Panc1 (cell line): ENCODE measurements around the gene UBXN6. TPM values are rescaled to one million over a fixed set of nuclear protein-coding genes. Genes with fewer than 3 reads are reported as not detected.

Experiments used
- ATAC-seq: fragments of 200-7000 bp; cut with Tn5 transposase; 2 replicates; pipeline ENCODE4 v1.9.1; 2020; ENCODE audit warnings: mild to moderate bottlenecking, moderate library complexity
- BruUV-seq: library from RNA; stranded (reverse); fragments of 400-500 nt; replicated peaks from 2 replicates; lab custom pipeline; 2021; lab: Mats Ljungman, UMichigan
- CTCF ChIA-PET: fragments of 300-600 bp; sonication (Branson Sonifier 250); formaldehyde crosslinking; loops from one replicate; lab custom pipeline; 2022; ENCODE audit warnings: antibody characterized with exemption; lab: Charles Lee
- POLR2A ChIA-PET: fragments of 300-600 bp; sonication (Branson Sonifier 250); formaldehyde crosslinking; loops from one replicate; lab custom pipeline; 2022; ENCODE audit warnings: antibody characterized with exemption; lab: Charles Lee
- DNase-seq: peaks from one replicate; pipeline ENCODE4 v3.0.0-alpha.2; 2010; ENCODE audit warnings: low read depth, low spot score
- H3K27ac ChIP-seq: 2 replicates; pipeline ENCODE4 v1.5.1; 2011; ENCODE audit warnings: mild to moderate bottlenecking, low read length, inconsistent platforms
- H3K27me3 ChIP-seq: fragments of 200-500 bp; sonication (Bioruptor generic); 2 replicates; pipeline ENCODE4 v1.6.0; 2014; ENCODE audit warnings: low read length, inconsistent platforms; ENCODE audit not compliant: control insufficient read depth, insufficient read depth
- H3K36me3 ChIP-seq: fragments of 200-500 bp; sonication (Bioruptor generic); 2 replicates; pipeline ENCODE4 v1.5.1; 2014; ENCODE audit warnings: inconsistent platforms, mild to moderate bottlenecking, low read length, moderate library complexity; ENCODE audit not compliant: control insufficient read depth, insufficient read depth
- H3K4me1 ChIP-seq: 2 replicates; pipeline ENCODE4 v1.5.1; 2011; ENCODE audit warnings: inconsistent platforms, mild to moderate bottlenecking, low read length, moderate library complexity; ENCODE audit not compliant: control insufficient read depth, insufficient read depth
- H3K4me3 ChIP-seq, 2 experiments: 2 replicates each; pipeline ENCODE4 v1.5.1; 2011 to 2012; ENCODE audit warnings: low read depth in 2 of 2, low read length in 2 of 2, mild to moderate bottlenecking in 2 of 2, inconsistent platforms in 1 of 2, moderate library complexity in 1 of 2
- H3K9me3 ChIP-seq: fragments of 200-500 bp; sonication (Bioruptor generic); 2 replicates; pipeline ENCODE4 v1.5.1; 2014; ENCODE audit warnings: low read depth, mild to moderate bottlenecking, inconsistent platforms, low read length, moderate library complexity; ENCODE audit not compliant: control insufficient read depth, insufficient read depth
- POLR2AphosphoS5 ChIP-seq: IDR thresholded peaks from 2 replicates; pipeline ENCODE4 v1.6.1; 2012; ENCODE audit warnings: mild to moderate bottlenecking, low read depth, low read length, moderate library complexity
- REST ChIP-seq, 2 experiments: IDR thresholded peaks; 2 replicates each; pipeline ENCODE4 v1.6.1; 2011 to 2012; ENCODE audit warnings: low read depth in 2 of 2, control low read depth in 1 of 2, low read length in 1 of 2, mild to moderate bottlenecking in 1 of 2, moderate library complexity in 1 of 2; ENCODE audit not compliant: insufficient read depth in 1 of 2
- SIN3A ChIP-seq: IDR thresholded peaks from 2 replicates; pipeline ENCODE4 v1.6.1; 2012; ENCODE audit warnings: low read depth, mild to moderate bottlenecking, low read length, moderate library complexity, borderline replicate concordance; ENCODE audit not compliant: insufficient read depth
- TCF7L2 ChIP-seq: IDR thresholded peaks from 2 replicates; pipeline ENCODE4 v1.6.1; 2011; ENCODE audit warnings: mild to moderate bottlenecking, low read depth, low read length, inconsistent platforms
- in situ Hi-C: cut with HindIII; loops from 2 replicates; pipeline ENCODE4 v1.10.0; 2016; ENCODE audit warnings: low sequenced_read_pairs, low pct_unique_long_range_greater_than_20kb
- intact Hi-C: fragments of 100-400 bp; cut with micrococcal nuclease; formaldehyde crosslinking; loops from one replicate; pipeline ENCODE4 v1.10.0; 2022; ENCODE audit not compliant: unreplicated experiment
- total RNA-seq: library from RNA; stranded (reverse); gene quantifications from one replicate; pipeline ENCODE4 v1.2.1, GENCODE V29; 2021; ENCODE audit not compliant: unreplicated experiment
- TF ChIP-seq, protein P1 (sequence below): fragments of 450-650 bp; IDR thresholded peaks from 2 replicates; pipeline ENCODE4 v1.5.1; 2017; ENCODE audit warnings: mild to moderate bottlenecking

Gene UBXN6
- total RNA-seq, 1 experiment from 2014 or later: 55.6 TPM

- H3K4me3 ChIP-seq: no peak overlapping the region
- TF ChIP-seq TCF7L2 (no peak), POLR2AphosphoS5 (no peak), SIN3A (no peak), REST (IDR thresholded peaks at IDR 0.05; ENCODE audit: insufficient read depth in 1 of 2, low read depth in 2 of 2, low read length in 1 of 2) (no peak)
- TF ChIP-seq, protein P1, sequence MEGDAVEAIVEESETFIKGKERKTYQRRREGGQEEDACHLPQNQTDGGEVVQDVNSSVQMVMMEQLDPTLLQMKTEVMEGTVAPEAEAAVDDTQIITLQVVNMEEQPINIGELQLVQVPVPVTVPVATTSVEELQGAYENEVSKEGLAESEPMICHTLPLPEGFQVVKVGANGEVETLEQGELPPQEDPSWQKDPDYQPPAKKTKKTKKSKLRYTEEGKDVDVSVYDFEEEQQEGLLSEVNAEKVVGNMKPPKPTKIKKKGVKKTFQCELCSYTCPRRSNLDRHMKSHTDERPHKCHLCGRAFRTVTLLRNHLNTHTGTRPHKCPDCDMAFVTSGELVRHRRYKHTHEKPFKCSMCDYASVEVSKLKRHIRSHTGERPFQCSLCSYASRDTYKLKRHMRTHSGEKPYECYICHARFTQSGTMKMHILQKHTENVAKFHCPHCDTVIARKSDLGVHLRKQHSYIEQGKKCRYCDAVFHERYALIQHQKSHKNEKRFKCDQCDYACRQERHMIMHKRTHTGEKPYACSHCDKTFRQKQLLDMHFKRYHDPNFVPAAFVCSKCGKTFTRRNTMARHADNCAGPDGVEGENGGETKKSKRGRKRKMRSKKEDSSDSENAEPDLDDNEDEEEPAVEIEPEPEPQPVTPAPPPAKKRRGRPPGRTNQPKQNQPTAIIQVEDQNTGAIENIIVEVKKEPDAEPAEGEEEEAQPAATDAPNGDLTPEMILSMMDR: no peak
- H3K9me3 ChIP-seq: no peaks in the 10 kb centered on the region
- ChIA-PET POLR2A (no interaction called here), CTCF (no interaction called here)
- in situ Hi-C loops (no loop called here), intact Hi-C loops (no loop called here)
- H3K27ac ChIP-seq: no peak overlapping the region
- no TSS peak for BruUV-seq
- no peaks in the 10 kb centered on the region for H3K36me3 ChIP-seq
- DNase-seq: no peak
- ATAC-seq: no peak
- no peaks in the 10 kb centered on the region for H3K4me1 ChIP-seq
- no peaks in the 10 kb centered on the region for H3K27me3 ChIP-seq
These were observed 47.4 kb upstream of the UBXN6 start for GRCh38 chr19:4504891-4505569.

DNA sequence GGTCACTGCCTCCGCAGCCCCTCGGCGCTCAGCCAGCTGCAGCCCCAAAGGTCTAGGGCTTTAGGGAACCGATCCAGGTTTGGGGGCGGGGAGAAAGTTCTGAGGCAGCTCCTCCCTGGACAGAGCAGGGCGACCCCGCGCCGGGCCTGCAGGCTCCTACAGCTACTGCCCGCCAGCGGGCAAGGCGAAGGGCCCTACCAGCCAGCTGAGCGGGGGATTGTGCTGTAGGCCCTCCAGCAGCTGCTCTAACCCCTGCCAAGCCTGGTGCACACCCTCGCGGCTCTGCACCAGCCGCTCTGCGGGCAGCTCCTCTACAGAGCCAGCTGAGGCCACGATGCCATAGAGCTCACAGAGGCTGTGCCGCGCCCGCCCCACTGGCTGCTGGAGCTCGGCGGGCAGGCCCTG is 46.7 kb upstream of the UBXN6 start:
- H3K9me3 ChIP-seq: no peaks in the 10 kb centered on the region
- no peaks in the 10 kb centered on the region for H3K36me3 ChIP-seq
- no TSS peak for BruUV-seq
- TF ChIP-seq SIN3A (no peak), REST (IDR thresholded peaks at IDR 0.05; ENCODE audit: insufficient read depth in 1 of 2, low read depth in 2 of 2, low read length in 1 of 2) (no peak), POLR2AphosphoS5 (no peak), TCF7L2 (no peak)
- TF ChIP-seq, protein P1: no peak
- H3K4me1 ChIP-seq: no peaks in the 10 kb centered on the region
- intact Hi-C loops: no loop called here
- ChIA-PET CTCF (interaction anchor here (0.6 kb wide), 1 partner anchor 12 kb away, joined by 5 read pairs; no protein-coding TSS in a partner anchor), POLR2A (no interaction called here)
- no peak overlapping the region for H3K27ac ChIP-seq
- H3K4me3 ChIP-seq: no peak overlapping the region
- in situ Hi-C loops: no loop called here
- H3K27me3 ChIP-seq: no peaks in the 10 kb centered on the region
- ATAC-seq (no peak), DNase-seq (no peak)
